Neural cell (in vitro differentiated cells): ENCODE data around the gene DIP2C. TPM values are rescaled to one million over a fixed set of nuclear protein-coding genes. Genes with fewer than 3 reads are reported as not detected.

Experiments
- H2AFZ ChIP-seq: fragments of 200-600, 300-800 bp; sonication (generic), shearing (Covaris generic); 2 replicates; pipeline ENCODE4 v1.6.0; 2014; ENCODE audit warnings: low read depth, mild to moderate bottlenecking, antibody characterized with exemption, low read length, moderate library complexity
- H3F3A ChIP-seq: fragments of 200-600 bp; shearing (Covaris generic); 2 replicates; pipeline ENCODE4 v1.6.1; 2016; ENCODE audit warnings: mild to moderate bottlenecking, moderate library complexity, mixed read lengths, antibody characterized with exemption, low read length; ENCODE audit not compliant: insufficient read depth, poor library complexity, severe bottlenecking
- H3K27ac ChIP-seq: fragments of 200-600, 300-800 bp; sonication (generic), shearing (Covaris generic); 2 replicates; pipeline ENCODE4 v1.5.1; 2014; ENCODE audit warnings: mild to moderate bottlenecking, low read length, moderate library complexity
- H3K27me3 ChIP-seq: fragments of 300-800, 200-600 bp; sonication (generic), shearing (Covaris generic); 2 replicates; pipeline ENCODE4 v1.6.0; 2014; ENCODE audit warnings: mild to moderate bottlenecking, low read depth, low read length, moderate library complexity; ENCODE audit not compliant: insufficient read depth
- H3K36me3 ChIP-seq: fragments of 300-800, 200-600 bp; sonication (generic), shearing (Covaris generic); 2 replicates; pipeline ENCODE4 v1.5.1; 2014; ENCODE audit warnings: mild to moderate bottlenecking, antibody characterized with exemption, low read length, moderate library complexity; ENCODE audit not compliant: insufficient read depth
- H3K4me2 ChIP-seq: fragments of 300-800, 200-600 bp; sonication (generic), shearing (Covaris generic); 2 replicates; pipeline ENCODE4 v1.6.0; 2014; ENCODE audit warnings: mild to moderate bottlenecking, low read length
- H3K4me3 ChIP-seq: fragments of 300-800, 200-600 bp; sonication (generic), shearing (Covaris generic); 2 replicates; pipeline ENCODE4 v1.5.1; 2014; ENCODE audit warnings: mild to moderate bottlenecking, low read length, moderate library complexity
- H3K79me2 ChIP-seq: fragments of 200-600 bp; shearing (Covaris generic); replicated peaks from 2 replicates; pipeline ENCODE4 v1.6.0; 2014; ENCODE audit warnings: mild to moderate bottlenecking, low read length, moderate library complexity; ENCODE audit not compliant: insufficient read depth
- H3K9ac ChIP-seq: fragments of 300-800, 200-600 bp; sonication (generic), shearing (Covaris generic); 2 replicates; pipeline ENCODE4 v1.6.1; 2016; ENCODE audit warnings: mild to moderate bottlenecking, low read length, mixed read lengths
- H3K9me2 ChIP-seq: fragments of 200-600 bp; shearing (Covaris generic); 2 replicates; pipeline ENCODE4 v1.6.1; 2016; ENCODE audit warnings: mild to moderate bottlenecking, low read length, mixed read lengths; ENCODE audit not compliant: insufficient read depth
- H3K9me3 ChIP-seq: fragments of 200-600, 300-800 bp; sonication (generic), shearing (Covaris generic); 2 replicates; pipeline ENCODE4 v1.6.1; 2016; ENCODE audit warnings: mild to moderate bottlenecking, mixed run types, low read length, moderate library complexity, mixed read lengths
- H4K20me1 ChIP-seq: fragments of 200-600 bp; shearing (Covaris generic); 2 replicates; pipeline ENCODE4 v1.6.1; 2016; ENCODE audit warnings: mild to moderate bottlenecking, mixed run types; ENCODE audit not compliant: insufficient read depth
- EP300 ChIP-seq: fragments of 450-650 bp; conservative IDR thresholded peaks from 2 replicates; pipeline ENCODE4 v1.6.1; 2014; ENCODE audit warnings: antibody characterized with exemption, mild to moderate bottlenecking, moderate library complexity; ENCODE audit not compliant: poor library complexity, severe bottlenecking
- EZH2 ChIP-seq: fragments of 200-600, 300-800 bp; shearing (Covaris generic), sonication (generic); IDR thresholded peaks from 2 replicates; pipeline ENCODE4 v1.6.1; 2014; ENCODE audit warnings: antibody characterized with exemption, low read length, borderline replicate concordance, mild to moderate bottlenecking; ENCODE audit not compliant: insufficient read depth, poor library complexity, severe bottlenecking
- MXI1 ChIP-seq: fragments of 450-650 bp; conservative IDR thresholded peaks from 2 replicates; pipeline ENCODE4 v1.6.1; 2014; ENCODE audit warnings: antibody characterized with exemption, mild to moderate bottlenecking; ENCODE audit not compliant: poor library complexity, severe bottlenecking
- POLR2AphosphoS5 ChIP-seq: IDR thresholded peaks from 2 replicates; pipeline ENCODE4 v1.6.1; 2012
- RAD21 ChIP-seq: fragments of 450-650 bp; conservative IDR thresholded peaks from 2 replicates; pipeline ENCODE4 v1.6.1; 2014; ENCODE audit warnings: antibody characterized with exemption, mild to moderate bottlenecking, moderate library complexity
- SMC3 ChIP-seq: fragments of 450-650 bp; conservative IDR thresholded peaks from 2 replicates; pipeline ENCODE4 v1.6.1; 2014; ENCODE audit warnings: antibody characterized with exemption, mild to moderate bottlenecking, moderate library complexity; ENCODE audit not compliant: poor library complexity
- TAF1 ChIP-seq: IDR thresholded peaks from 2 replicates; pipeline ENCODE4 v1.6.1; 2012; ENCODE audit warnings: low read depth
- polyA plus RNA-seq: library from polyadenylated mRNA; depleted of rRNA; stranded (reverse); fragments of >200 nt; gene quantifications from 2 replicates; pipeline ENCODE4 v1.2.3, GENCODE V29; 2014
- TF ChIP-seq, protein P1 (sequence below): fragments of 450-650 bp; IDR thresholded peaks from 2 replicates; pipeline ENCODE4 v1.5.1; 2014; ENCODE audit warnings: antibody characterized with exemption, mild to moderate bottlenecking, moderate library complexity; ENCODE audit not compliant: poor library complexity, severe bottlenecking
- TF ChIP-seq, protein P2 (sequence below): IDR thresholded peaks from 2 replicates; pipeline ENCODE4 v1.6.1; 2012; ENCODE audit warnings: borderline replicate concordance

Gene DIP2C
- polyA plus RNA-seq, 1 donor from 2014 or later = 24.1 TPM

DNA sequence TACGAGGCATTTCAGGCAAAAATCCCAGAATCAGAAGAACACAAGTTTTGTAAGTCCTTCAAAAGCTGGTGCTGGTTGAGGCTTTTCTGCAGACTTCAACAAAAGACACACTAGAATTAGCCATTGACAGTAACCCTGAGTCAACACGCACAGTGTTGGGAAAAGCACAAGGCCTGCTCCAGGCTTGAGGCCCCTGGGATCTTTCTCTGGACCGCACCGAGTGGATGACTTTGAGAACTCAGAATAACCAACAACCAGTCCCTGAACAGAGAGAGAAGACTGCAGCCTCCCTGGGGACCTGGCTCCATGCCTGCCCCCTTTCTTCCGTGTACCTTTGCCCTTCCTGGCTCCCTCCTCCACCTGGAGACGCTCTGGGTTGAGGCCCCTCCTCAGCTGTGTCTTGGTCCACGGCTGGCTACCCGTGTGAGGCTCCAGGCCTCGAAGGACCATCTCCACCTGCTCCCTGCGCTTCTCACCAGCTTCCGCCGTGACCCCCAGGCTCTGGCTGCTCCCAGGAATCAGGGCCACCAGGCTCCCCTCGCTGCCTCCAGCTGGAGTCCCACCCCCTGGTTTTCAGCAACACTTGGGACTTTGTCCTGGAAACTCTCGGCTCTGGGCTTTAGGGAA is 28.4 kb downstream of the DIP2C start:
- H3K27ac ChIP-seq = peak overlapping the region; percentile 84
- no peaks in the 10 kb centered on the region for H3K27me3 ChIP-seq
- no peaks in the 10 kb centered on the region for H3K9me3 ChIP-seq
- H4K20me1 ChIP-seq = no peaks in the 10 kb centered on the region
- no peaks in the 10 kb centered on the region for H3K9me2 ChIP-seq
- H3K4me3 ChIP-seq = peak overlapping the region; percentile 57
- H2AFZ ChIP-seq = no peak overlapping the region
- no peak for TF ChIP-seq MXI1
- TF ChIP-seq POLR2AphosphoS5 = no peak
- no peak for TF ChIP-seq EZH2
- TF ChIP-seq, protein P1, sequence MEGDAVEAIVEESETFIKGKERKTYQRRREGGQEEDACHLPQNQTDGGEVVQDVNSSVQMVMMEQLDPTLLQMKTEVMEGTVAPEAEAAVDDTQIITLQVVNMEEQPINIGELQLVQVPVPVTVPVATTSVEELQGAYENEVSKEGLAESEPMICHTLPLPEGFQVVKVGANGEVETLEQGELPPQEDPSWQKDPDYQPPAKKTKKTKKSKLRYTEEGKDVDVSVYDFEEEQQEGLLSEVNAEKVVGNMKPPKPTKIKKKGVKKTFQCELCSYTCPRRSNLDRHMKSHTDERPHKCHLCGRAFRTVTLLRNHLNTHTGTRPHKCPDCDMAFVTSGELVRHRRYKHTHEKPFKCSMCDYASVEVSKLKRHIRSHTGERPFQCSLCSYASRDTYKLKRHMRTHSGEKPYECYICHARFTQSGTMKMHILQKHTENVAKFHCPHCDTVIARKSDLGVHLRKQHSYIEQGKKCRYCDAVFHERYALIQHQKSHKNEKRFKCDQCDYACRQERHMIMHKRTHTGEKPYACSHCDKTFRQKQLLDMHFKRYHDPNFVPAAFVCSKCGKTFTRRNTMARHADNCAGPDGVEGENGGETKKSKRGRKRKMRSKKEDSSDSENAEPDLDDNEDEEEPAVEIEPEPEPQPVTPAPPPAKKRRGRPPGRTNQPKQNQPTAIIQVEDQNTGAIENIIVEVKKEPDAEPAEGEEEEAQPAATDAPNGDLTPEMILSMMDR = no peak
- TF ChIP-seq, protein P2, sequence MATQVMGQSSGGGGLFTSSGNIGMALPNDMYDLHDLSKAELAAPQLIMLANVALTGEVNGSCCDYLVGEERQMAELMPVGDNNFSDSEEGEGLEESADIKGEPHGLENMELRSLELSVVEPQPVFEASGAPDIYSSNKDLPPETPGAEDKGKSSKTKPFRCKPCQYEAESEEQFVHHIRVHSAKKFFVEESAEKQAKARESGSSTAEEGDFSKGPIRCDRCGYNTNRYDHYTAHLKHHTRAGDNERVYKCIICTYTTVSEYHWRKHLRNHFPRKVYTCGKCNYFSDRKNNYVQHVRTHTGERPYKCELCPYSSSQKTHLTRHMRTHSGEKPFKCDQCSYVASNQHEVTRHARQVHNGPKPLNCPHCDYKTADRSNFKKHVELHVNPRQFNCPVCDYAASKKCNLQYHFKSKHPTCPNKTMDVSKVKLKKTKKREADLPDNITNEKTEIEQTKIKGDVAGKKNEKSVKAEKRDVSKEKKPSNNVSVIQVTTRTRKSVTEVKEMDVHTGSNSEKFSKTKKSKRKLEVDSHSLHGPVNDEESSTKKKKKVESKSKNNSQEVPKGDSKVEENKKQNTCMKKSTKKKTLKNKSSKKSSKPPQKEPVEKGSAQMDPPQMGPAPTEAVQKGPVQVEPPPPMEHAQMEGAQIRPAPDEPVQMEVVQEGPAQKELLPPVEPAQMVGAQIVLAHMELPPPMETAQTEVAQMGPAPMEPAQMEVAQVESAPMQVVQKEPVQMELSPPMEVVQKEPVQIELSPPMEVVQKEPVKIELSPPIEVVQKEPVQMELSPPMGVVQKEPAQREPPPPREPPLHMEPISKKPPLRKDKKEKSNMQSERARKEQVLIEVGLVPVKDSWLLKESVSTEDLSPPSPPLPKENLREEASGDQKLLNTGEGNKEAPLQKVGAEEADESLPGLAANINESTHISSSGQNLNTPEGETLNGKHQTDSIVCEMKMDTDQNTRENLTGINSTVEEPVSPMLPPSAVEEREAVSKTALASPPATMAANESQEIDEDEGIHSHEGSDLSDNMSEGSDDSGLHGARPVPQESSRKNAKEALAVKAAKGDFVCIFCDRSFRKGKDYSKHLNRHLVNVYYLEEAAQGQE = no peak
- TF ChIP-seq RAD21 = no peak
- TF ChIP-seq TAF1 = no peak
- no peak for TF ChIP-seq SMC3
- no peak for TF ChIP-seq EP300
- peaks cover 76% of the 10 kb centered on the region for H3K79me2 ChIP-seq
- H3K4me2 ChIP-seq = peak overlapping the region; percentile 13
- H3F3A ChIP-seq = no peaks in the 10 kb centered on the region
- H3K36me3 ChIP-seq = no peaks in the 10 kb centered on the region
- H3K9ac ChIP-seq = peak overlapping the region; percentile 60

DNA sequence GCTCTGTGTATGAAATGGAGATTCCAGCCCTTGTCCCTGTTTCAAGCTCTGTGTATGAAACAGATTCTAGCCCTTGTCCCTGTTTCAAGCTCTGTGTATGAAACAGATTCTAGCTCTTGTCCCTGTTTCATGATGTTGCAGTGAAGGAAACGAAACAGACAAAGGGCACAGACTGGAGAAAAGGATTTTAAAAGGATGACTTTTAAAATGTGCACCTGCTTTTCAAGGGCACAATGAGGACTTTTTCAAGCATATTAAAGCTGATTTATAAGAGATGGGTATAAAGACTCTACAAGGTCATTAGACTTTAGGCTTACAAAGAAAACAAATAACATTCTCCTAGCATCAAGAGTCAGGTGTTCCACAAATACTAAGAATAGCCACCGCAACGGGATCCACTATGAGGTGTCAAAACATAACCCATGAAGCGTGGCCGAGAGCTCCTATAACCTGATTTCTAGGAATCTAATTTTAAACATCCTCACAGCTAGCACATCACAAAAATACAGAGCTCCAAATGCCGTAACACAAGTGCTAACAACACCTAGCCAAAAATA is 29.0 kb downstream of the DIP2C start:
- H3K9me2 ChIP-seq = no peaks in the 10 kb centered on the region
- H2AFZ ChIP-seq = no peak overlapping the region
- H3K27me3 ChIP-seq = no peaks in the 10 kb centered on the region
- no peaks in the 10 kb centered on the region for H4K20me1 ChIP-seq
- peak overlapping the region; percentile 60 for H3K9ac ChIP-seq
- peaks cover 79% of the 10 kb centered on the region for H3K79me2 ChIP-seq
- peak overlapping the region; percentile 84 for H3K27ac ChIP-seq
- TF ChIP-seq EP300 (no peak), EZH2 (no peak), POLR2AphosphoS5 (no peak), MXI1 (no peak), RAD21 (no peak), SMC3 (no peak), TAF1 (no peak)
- TF ChIP-seq, protein P1 = no peak
- TF ChIP-seq, protein P2 = no peak
- no peaks in the 10 kb centered on the region for H3K9me3 ChIP-seq
- H3K4me2 ChIP-seq = peak overlapping the region; percentile 13
- H3K4me3 ChIP-seq = peak overlapping the region; percentile 57
- no peaks in the 10 kb centered on the region for H3F3A ChIP-seq
- no peaks in the 10 kb centered on the region for H3K36me3 ChIP-seq
